GM23338 (cell line): Measurements from ENCODE around the gene SMIM9. TPM values are rescaled to one million over a fixed set of nuclear protein-coding genes. Genes with fewer than 3 reads are reported as not detected.

Source experiments
- ATAC-seq: fragments of 200-7000 bp; cut with Tn5 transposase; 3 replicates; pipeline ENCODE4 v1.9.1; 2020
- DNase-seq: peaks from one replicate; pipeline ENCODE4 v3.0.0-alpha.2; 2015; ENCODE audit warnings: low spot score
- H2AFZ ChIP-seq: fragments of 200-600 bp; sonication (generic); 2 replicates; pipeline ENCODE4 v1.8.0; 2016; ENCODE audit warnings: antibody characterized with exemption, mild to moderate bottlenecking, moderate library complexity
- H3F3A ChIP-seq: fragments of 200-600 bp; sonication (generic); replicated peaks from 2 replicates; pipeline ENCODE4 v1.8.0; 2017; ENCODE audit warnings: antibody characterized with exemption, mixed run types, low read depth
- H3K27ac ChIP-seq: fragments of 200-600 bp; sonication (generic); 2 replicates; pipeline ENCODE4 v1.6.1; 2016; ENCODE audit warnings: low read depth
- H3K27me3 ChIP-seq: fragments of 200-600 bp; sonication (generic); 2 replicates; pipeline ENCODE4 v1.8.0; 2016; ENCODE audit warnings: mild to moderate bottlenecking, mixed run types, moderate library complexity; ENCODE audit not compliant: insufficient read depth
- H3K36me3 ChIP-seq: fragments of 200-600 bp; sonication (generic); 2 replicates; pipeline ENCODE4 v1.8.0; 2016; ENCODE audit warnings: mild to moderate bottlenecking; ENCODE audit not compliant: insufficient read depth
- H3K4me1 ChIP-seq: fragments of 200-600 bp; sonication (generic); 2 replicates; pipeline ENCODE4 v1.8.0; 2016; ENCODE audit warnings: mild to moderate bottlenecking, moderate library complexity; ENCODE audit not compliant: insufficient read depth
- H3K4me2 ChIP-seq: fragments of 200-600 bp; sonication (generic); 2 replicates; pipeline ENCODE4 v1.7.1; 2017; ENCODE audit warnings: mixed run types
- H3K4me3 ChIP-seq: fragments of 200-600 bp; sonication (generic); 2 replicates; pipeline ENCODE4 v1.6.1; 2016; ENCODE audit warnings: mixed run types
- H3K79me2 ChIP-seq: fragments of 200-600 bp; sonication (generic); replicated peaks from 2 replicates; pipeline ENCODE4 v1.8.0; 2017; ENCODE audit warnings: mild to moderate bottlenecking; ENCODE audit not compliant: insufficient read depth
- H3K9me2 ChIP-seq: fragments of 200-600 bp; sonication (generic); 2 replicates; pipeline ENCODE4 v1.8.0; 2017; ENCODE audit not compliant: insufficient read depth
- H4K20me1 ChIP-seq: fragments of 200-600 bp; sonication (generic); replicated peaks from 2 replicates; pipeline ENCODE4 v1.8.0; 2017; ENCODE audit warnings: mild to moderate bottlenecking; ENCODE audit not compliant: insufficient read depth
- H3K27ac Mint-ChIP-seq: 2 replicates; pipeline ENCODE4 v1.8.0; 2020; ENCODE audit warnings: inconsistent platforms, mild to moderate bottlenecking, moderate library complexity, mixed read lengths
- H3K27me3 Mint-ChIP-seq: 3 replicates; pipeline ENCODE4 v1.8.0; 2022; ENCODE audit warnings: low read depth, mild to moderate bottlenecking, moderate library complexity, mixed read lengths, inconsistent platforms; ENCODE audit not compliant: insufficient read depth, poor library complexity
- H3K36me3 Mint-ChIP-seq: 3 replicates; pipeline ENCODE4 v1.8.0; 2021; ENCODE audit warnings: low read depth, mild to moderate bottlenecking, inconsistent platforms, moderate library complexity, mixed read lengths
- H3K4me1 Mint-ChIP-seq: 3 replicates; pipeline ENCODE4 v1.8.0; 2020; ENCODE audit warnings: mild to moderate bottlenecking, inconsistent platforms, mixed read lengths
- H3K4me3 Mint-ChIP-seq: 3 replicates; pipeline ENCODE4 v1.8.0; 2021; ENCODE audit warnings: moderate library complexity, mild to moderate bottlenecking, inconsistent platforms, mixed read lengths
- H3K9me3 Mint-ChIP-seq: 3 replicates; pipeline ENCODE4 v1.8.0; 2020; ENCODE audit warnings: moderate library complexity, mild to moderate bottlenecking, inconsistent platforms, mixed read lengths
- CREB1 ChIP-seq: fragments of 250-450 bp; sonication (Bioruptor Pico); IDR thresholded peaks from 2 replicates; pipeline ENCODE4 v1.5.0; 2020; ENCODE audit warnings: low read depth, mild to moderate bottlenecking, moderate library complexity
- CTCF ChIP-seq, 2 experiments: fragments of 200-600 bp in 1 of 2; sonication (generic) in 1 of 2; conservative IDR thresholded peaks; 2 replicates each; pipeline versions ENCODE4 v1.5.1 to v1.6.1; 2016 to 2017; ENCODE audit warnings: antibody characterized with exemption in 2 of 2, low read depth in 2 of 2, mild to moderate bottlenecking in 2 of 2, moderate library complexity in 1 of 2
- EZH2 ChIP-seq: fragments of 200-600 bp; sonication (generic); IDR thresholded peaks from one replicate; pipeline ENCODE4 v1.8.0; 2017; ENCODE audit warnings: antibody characterized with exemption, mild to moderate bottlenecking, low read depth; ENCODE audit not compliant: unreplicated experiment
- EZH2phosphoT487 ChIP-seq: fragments of 200-600 bp; sonication (generic); IDR thresholded peaks from one replicate; pipeline ENCODE4 v1.8.1; 2018; ENCODE audit warnings: antibody characterized with exemption; ENCODE audit not compliant: unreplicated experiment
- JUNB ChIP-seq: IDR thresholded peaks from one replicate; pipeline ENCODE4 v1.6.1; 2016; ENCODE audit warnings: antibody characterized with exemption; ENCODE audit not compliant: unreplicated experiment
- NANOG ChIP-seq: IDR thresholded peaks from 2 replicates; pipeline ENCODE4 v1.6.1; 2016; ENCODE audit warnings: antibody characterized with exemption, borderline replicate concordance
- POLR2AphosphoS5 ChIP-seq: IDR thresholded peaks from 2 replicates; pipeline ENCODE4 v1.6.1; 2016; ENCODE audit warnings: antibody characterized with exemption, low read depth
- REST ChIP-seq: IDR thresholded peaks from one replicate; pipeline ENCODE4 v1.6.1; 2018; ENCODE audit warnings: antibody characterized with exemption; ENCODE audit not compliant: unreplicated experiment
- STAT1 ChIP-seq: IDR thresholded peaks from one replicate; pipeline ENCODE4 v1.6.1; 2016; ENCODE audit warnings: antibody characterized with exemption; ENCODE audit not compliant: unreplicated experiment
- ZNF114 ChIP-seq: fragments of 250-450 bp; sonication (Bioruptor Pico); IDR thresholded peaks from 2 replicates; pipeline ENCODE4 v1.5.0; 2020; ENCODE audit warnings: mild to moderate bottlenecking, moderate library complexity
- ZNF331 ChIP-seq: fragments of 250-450 bp; sonication (Bioruptor Pico); IDR thresholded peaks from 2 replicates; pipeline ENCODE4 v1.5.0; 2020; ENCODE audit warnings: low read depth, mild to moderate bottlenecking, moderate library complexity
- long read RNA-seq: library from polyadenylated mRNA; unstranded; transcript quantifications from one replicate; pipeline ENCODE4 v2.0.0, GENCODE V29; 2020; ENCODE audit not compliant: unreplicated experiment
- polyA plus RNA-seq: library from polyadenylated mRNA; unstranded; fragments of >200 nt; fragmentation: Nextera tagmentation; extraction: Ambion mirVana; gene quantifications from 2 replicates; pipeline ENCODE4 v1.2.1, GENCODE V29; 2016
- total RNA-seq: library from RNA; depleted of rRNA; stranded (reverse); fragments of >200 nt; shearing (Covaris generic); gene quantifications from 2 replicates; pipeline ENCODE4 v1.2.3, GENCODE V29; 2014; rRNA removed
- TF ChIP-seq, protein P1 (sequence below): fragments of 250-450 bp; sonication (Bioruptor Pico); IDR thresholded peaks from 2 replicates; pipeline ENCODE4 v1.5.0; 2020; ENCODE audit warnings: mild to moderate bottlenecking, moderate library complexity
- TF ChIP-seq, protein P2 (sequence below): IDR thresholded peaks from 2 replicates; pipeline ENCODE4 v1.6.1; 2016; ENCODE audit warnings: antibody characterized with exemption

The SMIM9 gene
- total RNA-seq = not detected in 2 replicates
- not detected in 2 replicates for polyA plus RNA-seq
- long read RNA-seq = 0 reads

DNA sequence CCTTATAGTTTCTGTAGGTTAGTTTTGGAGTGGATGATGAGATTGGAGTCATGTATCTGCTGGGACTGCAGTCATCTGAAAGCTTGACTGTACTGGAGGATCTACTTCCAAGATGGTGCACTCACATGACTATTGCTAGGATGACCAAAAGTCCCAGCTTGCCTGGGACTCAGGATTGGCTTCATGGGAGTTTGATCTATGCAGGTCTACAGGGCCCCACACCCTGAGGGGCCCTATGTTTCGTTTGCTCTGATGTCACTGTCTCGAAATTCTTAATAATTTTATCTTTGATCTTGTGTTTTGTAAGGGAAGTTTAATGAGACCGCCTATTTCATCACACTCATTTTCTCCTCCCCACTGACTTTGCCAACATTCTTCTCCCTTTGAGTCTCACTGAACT is at the start of gene SMIM9:
TSS of gene SMIM9 (minus strand) at position 101 of the 400 bp plus-strand sequence. CDS start 3,806 bp downstream, outside the sequence.
- Mint-ChIP-seq H3K9me3 (peaks cover 2% of the 10 kb centered on the region; the same call in 2 of the 3 replicates), H3K27ac (no peak within 1 kb of the TSS), H3K4me3 (no peak within 1 kb of the TSS), H3K36me3 (peaks cover 1% of the 10 kb centered on the region; the same call in 1 of the 3 replicates), H3K4me1 (peaks cover 4% of the 10 kb centered on the region; the same call in 1 of the 3 replicates), H3K27me3 (peaks cover 6% of the 10 kb centered on the region)
- Histone ChIP-seq H3K4me1 (no peaks in the 10 kb centered on the region), H3K4me2 (no peak within 1 kb of the TSS), H3K36me3 (no peaks in the 10 kb centered on the region), H4K20me1 (no peaks in the 10 kb centered on the region), H3K79me2 (no peaks in the 10 kb centered on the region), H2AFZ (no peak within 1 kb of the TSS), H3K27ac (no peak within 1 kb of the TSS), H3K27me3 (no peaks in the 10 kb centered on the region), H3K4me3 (no peak within 1 kb of the TSS), H3K9me2 (no peaks in the 10 kb centered on the region), H3F3A (no peaks in the 10 kb centered on the region)
- TF ChIP-seq REST (no peak), POLR2AphosphoS5 (no peak), NANOG (no peak), JUNB (no peak), EZH2phosphoT487 (no peak), STAT1 (no peak), ZNF114 (CRISPR knock-in tag) (no peak), CREB1 (CRISPR knock-in tag) (no peak), CTCF (conservative IDR thresholded peaks at IDR 0.05; ENCODE audit: low read depth in 2 of 2) (no peak), ZNF331 (CRISPR knock-in tag) (no peak), EZH2 (no peak)
- TF ChIP-seq, protein P1, sequence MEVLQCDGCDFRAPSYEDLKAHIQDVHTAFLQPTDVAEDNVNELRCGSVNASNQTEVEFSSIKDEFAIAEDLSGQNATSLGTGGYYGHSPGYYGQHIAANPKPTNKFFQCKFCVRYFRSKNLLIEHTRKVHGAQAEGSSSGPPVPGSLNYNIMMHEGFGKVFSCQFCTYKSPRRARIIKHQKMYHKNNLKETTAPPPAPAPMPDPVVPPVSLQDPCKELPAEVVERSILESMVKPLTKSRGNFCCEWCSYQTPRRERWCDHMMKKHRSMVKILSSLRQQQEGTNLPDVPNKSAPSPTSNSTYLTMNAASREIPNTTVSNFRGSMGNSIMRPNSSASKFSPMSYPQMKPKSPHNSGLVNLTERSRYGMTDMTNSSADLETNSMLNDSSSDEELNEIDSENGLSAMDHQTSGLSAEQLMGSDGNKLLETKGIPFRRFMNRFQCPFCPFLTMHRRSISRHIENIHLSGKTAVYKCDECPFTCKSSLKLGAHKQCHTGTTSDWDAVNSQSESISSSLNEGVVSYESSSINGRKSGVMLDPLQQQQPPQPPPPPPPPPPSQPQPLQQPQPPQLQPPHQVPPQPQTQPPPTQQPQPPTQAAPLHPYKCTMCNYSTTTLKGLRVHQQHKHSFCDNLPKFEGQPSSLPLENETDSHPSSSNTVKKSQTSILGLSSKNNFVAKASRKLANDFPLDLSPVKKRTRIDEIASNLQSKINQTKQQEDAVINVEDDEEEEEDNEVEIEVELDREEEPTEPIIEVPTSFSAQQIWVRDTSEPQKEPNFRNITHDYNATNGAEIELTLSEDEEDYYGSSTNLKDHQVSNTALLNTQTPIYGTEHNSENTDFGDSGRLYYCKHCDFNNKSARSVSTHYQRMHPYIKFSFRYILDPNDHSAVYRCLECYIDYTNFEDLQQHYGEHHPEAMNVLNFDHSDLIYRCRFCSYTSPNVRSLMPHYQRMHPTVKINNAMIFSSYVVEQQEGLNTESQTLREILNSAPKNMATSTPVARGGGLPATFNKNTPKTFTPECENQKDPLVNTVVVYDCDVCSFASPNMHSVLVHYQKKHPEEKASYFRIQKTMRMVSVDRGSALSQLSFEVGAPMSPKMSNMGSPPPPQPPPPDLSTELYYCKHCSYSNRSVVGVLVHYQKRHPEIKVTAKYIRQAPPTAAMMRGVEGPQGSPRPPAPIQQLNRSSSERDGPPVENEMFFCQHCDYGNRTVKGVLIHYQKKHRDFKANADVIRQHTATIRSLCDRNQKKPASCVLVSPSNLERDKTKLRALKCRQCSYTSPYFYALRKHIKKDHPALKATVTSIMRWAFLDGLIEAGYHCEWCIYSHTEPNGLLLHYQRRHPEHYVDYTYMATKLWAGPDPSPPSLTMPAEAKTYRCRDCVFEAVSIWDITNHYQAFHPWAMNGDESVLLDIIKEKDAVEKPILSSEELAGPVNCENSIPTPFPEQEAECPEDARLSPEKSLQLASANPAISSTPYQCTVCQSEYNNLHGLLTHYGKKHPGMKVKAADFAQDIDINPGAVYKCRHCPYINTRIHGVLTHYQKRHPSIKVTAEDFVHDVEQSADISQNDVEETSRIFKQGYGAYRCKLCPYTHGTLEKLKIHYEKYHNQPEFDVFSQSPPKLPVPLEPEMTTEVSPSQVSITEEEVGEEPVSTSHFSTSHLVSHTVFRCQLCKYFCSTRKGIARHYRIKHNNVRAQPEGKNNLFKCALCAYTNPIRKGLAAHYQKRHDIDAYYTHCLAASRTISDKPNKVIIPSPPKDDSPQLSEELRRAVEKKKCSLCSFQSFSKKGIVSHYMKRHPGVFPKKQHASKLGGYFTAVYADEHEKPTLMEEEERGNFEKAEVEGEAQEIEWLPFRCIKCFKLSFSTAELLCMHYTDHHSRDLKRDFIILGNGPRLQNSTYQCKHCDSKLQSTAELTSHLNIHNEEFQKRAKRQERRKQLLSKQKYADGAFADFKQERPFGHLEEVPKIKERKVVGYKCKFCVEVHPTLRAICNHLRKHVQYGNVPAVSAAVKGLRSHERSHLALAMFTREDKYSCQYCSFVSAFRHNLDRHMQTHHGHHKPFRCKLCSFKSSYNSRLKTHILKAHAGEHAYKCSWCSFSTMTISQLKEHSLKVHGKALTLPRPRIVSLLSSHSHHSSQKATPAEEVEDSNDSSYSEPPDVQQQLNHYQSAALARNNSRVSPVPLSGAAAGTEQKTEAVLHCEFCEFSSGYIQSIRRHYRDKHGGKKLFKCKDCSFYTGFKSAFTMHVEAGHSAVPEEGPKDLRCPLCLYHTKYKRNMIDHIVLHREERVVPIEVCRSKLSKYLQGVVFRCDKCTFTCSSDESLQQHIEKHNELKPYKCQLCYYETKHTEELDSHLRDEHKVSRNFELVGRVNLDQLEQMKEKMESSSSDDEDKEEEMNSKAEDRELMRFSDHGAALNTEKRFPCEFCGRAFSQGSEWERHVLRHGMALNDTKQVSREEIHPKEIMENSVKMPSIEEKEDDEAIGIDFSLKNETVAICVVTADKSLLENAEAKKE (CRISPR knock-in tag) = no peak
- TF ChIP-seq, protein P2, sequence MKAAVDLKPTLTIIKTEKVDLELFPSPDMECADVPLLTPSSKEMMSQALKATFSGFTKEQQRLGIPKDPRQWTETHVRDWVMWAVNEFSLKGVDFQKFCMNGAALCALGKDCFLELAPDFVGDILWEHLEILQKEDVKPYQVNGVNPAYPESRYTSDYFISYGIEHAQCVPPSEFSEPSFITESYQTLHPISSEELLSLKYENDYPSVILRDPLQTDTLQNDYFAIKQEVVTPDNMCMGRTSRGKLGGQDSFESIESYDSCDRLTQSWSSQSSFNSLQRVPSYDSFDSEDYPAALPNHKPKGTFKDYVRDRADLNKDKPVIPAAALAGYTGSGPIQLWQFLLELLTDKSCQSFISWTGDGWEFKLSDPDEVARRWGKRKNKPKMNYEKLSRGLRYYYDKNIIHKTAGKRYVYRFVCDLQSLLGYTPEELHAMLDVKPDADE = no peak
- DNase-seq (no peak), ATAC-seq (no peak)
